WTC11 (cell line): ENCODE data around the gene NDUFS3. TPM values are rescaled to one million over a fixed set of nuclear protein-coding genes. Genes with fewer than 3 reads are reported as not detected.

ENCODE experiments used
- ATAC-seq: fragments of 200-7000 bp; cut with Tn5 transposase; 2 replicates; pipeline ENCODE4 v1.10.0; 2021; ENCODE audit warnings: mild to moderate bottlenecking, moderate library complexity
- CTCF ChIA-PET: fragments of 300-600 bp; sonication (Branson Sonifier 250); formaldehyde crosslinking; loops from one replicate; lab custom pipeline; 2021; ENCODE audit warnings: antibody characterized with exemption; lab: Charles Lee
- POLR2A ChIA-PET: fragments of 350-600 bp; sonication (Branson Sonifier 250); formaldehyde crosslinking; loops from one replicate; lab custom pipeline; 2021; ENCODE audit warnings: antibody characterized with exemption; lab: Charles Lee
- DNase-seq: peaks from one replicate; pipeline ENCODE4 v3.0.0; 2021; ENCODE audit warnings: low spot score
- H3K27ac Mint-ChIP-seq: 2 replicates; pipeline ENCODE4 v1.8.0; 2021; ENCODE audit warnings: mixed read lengths
- H3K27me3 Mint-ChIP-seq: 2 replicates; pipeline ENCODE4 v1.8.0; 2021; ENCODE audit warnings: low read depth, mild to moderate bottlenecking, moderate library complexity, mixed read lengths
- H3K36me3 Mint-ChIP-seq: 2 replicates; pipeline ENCODE4 v1.8.0; 2021; ENCODE audit warnings: mixed read lengths
- H3K4me1 Mint-ChIP-seq: 2 replicates; pipeline ENCODE4 v1.8.0; 2022; ENCODE audit warnings: mixed read lengths
- H3K4me3 Mint-ChIP-seq: 2 replicates; pipeline ENCODE4 v1.8.0; 2021; ENCODE audit warnings: mild to moderate bottlenecking, moderate library complexity, mixed read lengths
- H3K9me3 Mint-ChIP-seq: 2 replicates; pipeline ENCODE4 v1.8.0; 2021; ENCODE audit warnings: mixed read lengths
- EMX1 ChIP-seq: fragments of 250-450 bp; sonication (Bioruptor Pico); IDR thresholded peaks from 2 replicates; pipeline ENCODE4 v1.8.0; 2021; ENCODE audit warnings: mild to moderate bottlenecking
- HMGXB4 ChIP-seq: sonication (generic); formaldehyde crosslinking; IDR thresholded peaks from 2 replicates; pipeline ENCODE4 v1.8.1; 2023; ENCODE audit warnings: mild to moderate bottlenecking, moderate library complexity, missing genetic modification reagents
- IRF2 ChIP-seq: sonication (generic); formaldehyde crosslinking; IDR thresholded peaks from 2 replicates; pipeline ENCODE4 v1.8.0; 2022; ENCODE audit warnings: low read depth, missing genetic modification reagents, borderline replicate concordance
- JUN ChIP-seq: sonication (generic); formaldehyde crosslinking; IDR thresholded peaks from 2 replicates; pipeline ENCODE4 v1.8.0; 2023; ENCODE audit warnings: mild to moderate bottlenecking, missing genetic modification reagents
- KAT7 ChIP-seq: sonication (generic); formaldehyde crosslinking; IDR thresholded peaks from 2 replicates; pipeline ENCODE4 v1.8.1; 2023; ENCODE audit warnings: missing genetic modification reagents, mild to moderate bottlenecking, borderline replicate concordance
- MXD4 ChIP-seq: fragments of 250-450 bp; sonication (Bioruptor Pico); IDR thresholded peaks from 2 replicates; pipeline ENCODE4 v1.8.0; 2021; ENCODE audit warnings: mild to moderate bottlenecking, moderate library complexity, borderline replicate concordance
- NR3C1 ChIP-seq: sonication (generic); formaldehyde crosslinking; conservative IDR thresholded peaks from 2 replicates; pipeline ENCODE4 v1.8.1; 2023; ENCODE audit warnings: low read depth, mild to moderate bottlenecking, missing genetic modification reagents
- PREB ChIP-seq: sonication (generic); formaldehyde crosslinking; IDR thresholded peaks from 2 replicates; pipeline ENCODE4 v1.8.1; 2022; ENCODE audit warnings: mild to moderate bottlenecking, missing genetic modification reagents, moderate library complexity, borderline replicate concordance
- PRRX2 ChIP-seq: fragments of 250-450 bp; sonication (Bioruptor Pico); IDR thresholded peaks from 2 replicates; pipeline ENCODE4 v1.8.0; 2021; ENCODE audit warnings: mild to moderate bottlenecking
- SOX15 ChIP-seq: fragments of 250-450 bp; sonication (Bioruptor Pico); IDR thresholded peaks from 2 replicates; pipeline ENCODE4 v1.9.0; 2021; ENCODE audit warnings: mild to moderate bottlenecking
- TCF7 ChIP-seq: sonication (generic); formaldehyde crosslinking; IDR thresholded peaks from 2 replicates; pipeline ENCODE4 v1.8.0; 2022; ENCODE audit warnings: mild to moderate bottlenecking, low read depth, missing genetic modification reagents, moderate library complexity
- USF1 ChIP-seq: sonication (generic); formaldehyde crosslinking; IDR thresholded peaks from 2 replicates; pipeline ENCODE4 v1.8.0; 2022; ENCODE audit warnings: mild to moderate bottlenecking, missing genetic modification reagents
- ZBTB21 ChIP-seq: sonication (generic); formaldehyde crosslinking; IDR thresholded peaks from 2 replicates; pipeline ENCODE4 v1.8.1; 2023; ENCODE audit warnings: mild to moderate bottlenecking, missing genetic modification reagents, borderline replicate concordance
- ZMAT4 ChIP-seq: fragments of 250-450 bp; sonication (Bioruptor Pico); IDR thresholded peaks from 2 replicates; pipeline ENCODE4 v1.9.0; 2021; ENCODE audit warnings: mild to moderate bottlenecking
- ZNF317 ChIP-seq: sonication (generic); formaldehyde crosslinking; IDR thresholded peaks from 2 replicates; pipeline ENCODE4 v1.8.1; 2023; ENCODE audit warnings: low read depth, mild to moderate bottlenecking, moderate library complexity, missing genetic modification reagents, borderline replicate concordance
- total RNA-seq: library from RNA; stranded (reverse); gene quantifications from 3 replicates; pipeline ENCODE4 v1.2.3, GENCODE V29; 2021
- TF ChIP-seq, protein P1 (sequence below): sonication (generic); formaldehyde crosslinking; IDR thresholded peaks from 2 replicates; pipeline ENCODE4 v1.8.0; 2023; ENCODE audit warnings: missing genetic modification reagents, mild to moderate bottlenecking, borderline replicate concordance

NDUFS3 gene
- total RNA-seq, 1 experiment from 2014 or later: 140 TPM

DNA sequence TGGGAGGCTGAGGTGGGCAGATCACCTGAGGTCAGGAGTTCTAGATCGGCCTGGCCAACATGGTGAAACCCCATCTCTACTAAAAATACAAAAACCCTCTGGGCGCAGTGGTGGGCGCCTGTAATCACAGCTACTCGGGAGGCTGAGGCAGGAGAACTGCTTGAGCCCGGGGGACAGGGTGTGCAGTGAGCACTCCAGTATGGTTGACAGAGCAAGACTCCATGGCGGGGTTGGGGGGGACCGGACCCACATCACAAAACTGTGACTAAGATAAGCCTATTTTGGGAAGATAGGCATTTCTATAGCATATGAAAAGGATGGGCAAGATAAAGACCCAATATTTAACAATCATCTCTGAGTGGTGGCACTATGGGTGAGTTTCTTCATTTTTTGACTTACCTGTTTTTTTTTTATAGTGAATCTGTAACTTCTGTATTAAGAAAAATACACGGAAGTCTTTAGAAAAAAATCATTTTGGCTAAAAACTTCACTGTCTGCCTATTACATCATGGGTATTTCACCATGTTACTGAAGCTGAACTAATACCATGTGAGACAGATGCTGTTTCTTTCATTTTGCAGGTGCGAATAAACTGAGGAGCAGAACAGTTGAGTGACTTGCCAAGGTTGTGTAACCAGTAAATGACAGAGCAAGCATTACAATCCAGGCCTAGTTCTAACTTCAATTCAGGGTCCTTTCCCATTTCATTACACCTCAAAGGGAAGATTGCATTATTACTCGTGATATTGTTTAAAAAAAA is 28.4 kb upstream of the NDUFS3 start (continued):
- TF ChIP-seq PREB (CRISPR knock-in tag): no peak
- no peak for TF ChIP-seq IRF2 (CRISPR knock-in tag)
- no peak for TF ChIP-seq JUN
- no peak for TF ChIP-seq MXD4
- TF ChIP-seq ZBTB21 (CRISPR knock-in tag): no peak
- TF ChIP-seq, protein P1, sequence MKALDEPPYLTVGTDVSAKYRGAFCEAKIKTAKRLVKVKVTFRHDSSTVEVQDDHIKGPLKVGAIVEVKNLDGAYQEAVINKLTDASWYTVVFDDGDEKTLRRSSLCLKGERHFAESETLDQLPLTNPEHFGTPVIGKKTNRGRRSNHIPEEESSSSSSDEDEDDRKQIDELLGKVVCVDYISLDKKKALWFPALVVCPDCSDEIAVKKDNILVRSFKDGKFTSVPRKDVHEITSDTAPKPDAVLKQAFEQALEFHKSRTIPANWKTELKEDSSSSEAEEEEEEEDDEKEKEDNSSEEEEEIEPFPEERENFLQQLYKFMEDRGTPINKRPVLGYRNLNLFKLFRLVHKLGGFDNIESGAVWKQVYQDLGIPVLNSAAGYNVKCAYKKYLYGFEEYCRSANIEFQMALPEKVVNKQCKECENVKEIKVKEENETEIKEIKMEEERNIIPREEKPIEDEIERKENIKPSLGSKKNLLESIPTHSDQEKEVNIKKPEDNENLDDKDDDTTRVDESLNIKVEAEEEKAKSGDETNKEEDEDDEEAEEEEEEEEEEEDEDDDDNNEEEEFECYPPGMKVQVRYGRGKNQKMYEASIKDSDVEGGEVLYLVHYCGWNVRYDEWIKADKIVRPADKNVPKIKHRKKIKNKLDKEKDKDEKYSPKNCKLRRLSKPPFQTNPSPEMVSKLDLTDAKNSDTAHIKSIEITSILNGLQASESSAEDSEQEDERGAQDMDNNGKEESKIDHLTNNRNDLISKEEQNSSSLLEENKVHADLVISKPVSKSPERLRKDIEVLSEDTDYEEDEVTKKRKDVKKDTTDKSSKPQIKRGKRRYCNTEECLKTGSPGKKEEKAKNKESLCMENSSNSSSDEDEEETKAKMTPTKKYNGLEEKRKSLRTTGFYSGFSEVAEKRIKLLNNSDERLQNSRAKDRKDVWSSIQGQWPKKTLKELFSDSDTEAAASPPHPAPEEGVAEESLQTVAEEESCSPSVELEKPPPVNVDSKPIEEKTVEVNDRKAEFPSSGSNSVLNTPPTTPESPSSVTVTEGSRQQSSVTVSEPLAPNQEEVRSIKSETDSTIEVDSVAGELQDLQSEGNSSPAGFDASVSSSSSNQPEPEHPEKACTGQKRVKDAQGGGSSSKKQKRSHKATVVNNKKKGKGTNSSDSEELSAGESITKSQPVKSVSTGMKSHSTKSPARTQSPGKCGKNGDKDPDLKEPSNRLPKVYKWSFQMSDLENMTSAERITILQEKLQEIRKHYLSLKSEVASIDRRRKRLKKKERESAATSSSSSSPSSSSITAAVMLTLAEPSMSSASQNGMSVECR (CRISPR knock-in tag): no peak
- no peak for TF ChIP-seq ZNF317 (CRISPR knock-in tag)
- TF ChIP-seq, all 79 proteins: peak for 0

DNA sequence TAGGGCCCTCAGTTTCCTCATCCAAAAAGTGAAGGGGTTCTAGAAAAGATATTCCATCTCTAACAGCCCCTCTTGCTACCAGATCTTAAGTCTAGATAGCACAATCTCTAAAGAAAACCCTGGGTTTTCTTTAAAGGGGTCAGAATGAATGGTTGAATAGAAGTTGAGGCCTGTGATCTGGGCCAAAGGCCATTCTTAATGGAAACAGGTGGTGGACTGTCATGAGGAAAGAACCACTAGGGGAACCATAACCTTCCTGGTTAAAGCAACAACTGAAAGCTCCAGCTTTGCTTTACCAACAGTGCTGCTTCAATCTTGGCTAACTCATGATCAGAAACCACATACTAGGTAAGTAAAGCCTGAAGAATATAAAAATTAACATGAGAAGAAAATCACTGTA is 27.8 kb upstream of the NDUFS3 start:
- peaks cover 18% of the 10 kb centered on the region for H3K36me3 Mint-ChIP-seq
- peak overlapping the region; percentile 95 for H3K4me3 Mint-ChIP-seq
- POLR2A ChIA-PET: interaction anchor here (0.7 kb wide), 1 partner anchor 300 kb away, joined by 3 read pairs; no protein-coding TSS in a partner anchor
- no peaks in the 10 kb centered on the region for H3K9me3 Mint-ChIP-seq
- CTCF ChIA-PET: interaction anchor here (0.6 to 1.7 kb wide), 10 partner anchors 9 to 108 kb away, joined by 3 to 9 read pairs (median 3); no protein-coding TSS in a partner anchor
- ATAC-seq (no peak), DNase-seq (no peak)
- peak overlapping the region; percentile 89 for H3K27ac Mint-ChIP-seq
- no peaks in the 10 kb centered on the region for H3K27me3 Mint-ChIP-seq
- TF ChIP-seq ZMAT4: no peak
- no peak for TF ChIP-seq NR3C1 (CRISPR knock-in tag)
- TF ChIP-seq HMGXB4 (CRISPR knock-in tag): no peak
- no peak for TF ChIP-seq SOX15
- no peak for TF ChIP-seq KAT7 (CRISPR knock-in tag)
- TF ChIP-seq TCF7: no peak
- TF ChIP-seq EMX1 (CRISPR knock-in tag): no peak
- no peak for TF ChIP-seq USF1 (CRISPR knock-in tag)
- TF ChIP-seq PRRX2 (CRISPR knock-in tag): no peak
- peaks cover 38% of the 10 kb centered on the region for H3K4me1 Mint-ChIP-seq
